SK-N-SH treated with all-trans-retinoic acid at 6 μM for 48 hours (cell line): ENCODE results near the gene RWDD1.
"Not testable (repeated sequence)": the region's sequence is repeated elsewhere in the genome, so short reads cannot be mapped to it uniquely, and the experiment has no call there.

ENCODE experiments used
- ARNTL ChIP-seq: fragments of 450-650 bp; formaldehyde crosslinking; IDR thresholded peaks from 2 replicates; pipeline ENCODE4 v1.5.0; 2020; ENCODE audit warnings: low read depth, mild to moderate bottlenecking, moderate library complexity, borderline replicate concordance
- CREB5 ChIP-seq: fragments of 250-450 bp; sonication (Bioruptor Pico); IDR thresholded peaks from 2 replicates; pipeline ENCODE4 v1.5.1; 2020; ENCODE audit warnings: low read depth, mild to moderate bottlenecking, moderate library complexity
- OSR1 ChIP-seq: fragments of 250-450 bp; sonication (Bioruptor Pico); IDR thresholded peaks from 2 replicates; pipeline ENCODE4 v1.8.0; 2022; ENCODE audit warnings: moderate library complexity, mild to moderate bottlenecking, inconsistent platforms
- ZNF8 ChIP-seq: fragments of 450-650 bp; formaldehyde crosslinking; IDR thresholded peaks from 2 replicates; pipeline ENCODE4 v1.5.0; 2020; ENCODE audit warnings: mild to moderate bottlenecking, moderate library complexity

- not testable (repeated sequence) for TF ChIP-seq OSR1 (CRISPR knock-in tag); CREB5 (CRISPR knock-in tag); ARNTL (CRISPR knock-in tag); ZNF8
Observed at GRCh38 chr6:116604868-116605267, 33.6 kb downstream of the RWDD1 start.
